ENCODE results near the gene PKNOX2.

Gene PKNOX2

GRCh38 chr11:125245299-125245698, 80.7 kb downstream of the PKNOX2 start:
- no peaks in the 10 kb centered on the region for H3K27me3 ChIP-seq (ENCODE audit: insufficient read depth, poor library complexity, severe bottlenecking)
- H3K27ac ChIP-seq (replicated peaks) = no peak overlapping the region
- no peak for DNase-seq (ENCODE audit: low read depth in 1 of 2, low spot score in 1 of 2)
- TF ChIP-seq REST (IDR thresholded peaks at IDR 0.05; ENCODE audit: insufficient replicate concordance, low read depth) (no peak), GABPA (IDR thresholded peaks at IDR 0.05; ENCODE audit: low read depth) (no peak), CTCF (IDR thresholded peaks at IDR 0.05; ENCODE audit: insufficient read depth, low read length) (no peak), SPI1 (IDR thresholded peaks at IDR 0.05; ENCODE audit: borderline replicate concordance, low read depth) (no peak), POLR2AphosphoS5 (IDR thresholded peaks at IDR 0.05; ENCODE audit: low read depth) (no peak)
- no peak overlapping the region for H3K4me3 ChIP-seq (replicated peaks; ENCODE audit: insufficient read depth, low read length)

GRCh38 chr11:125247431-125247830, 82.9 kb downstream of the PKNOX2 start:
- no peak for TF ChIP-seq CTCF (IDR thresholded peaks at IDR 0.05; ENCODE audit: insufficient read depth, low read length)
- TF ChIP-seq GABPA (IDR thresholded peaks at IDR 0.05; ENCODE audit: low read depth) = no peak
- TF ChIP-seq POLR2AphosphoS5 (IDR thresholded peaks at IDR 0.05; ENCODE audit: low read depth) = no peak
- Histone ChIP-seq H3K27me3 (ENCODE audit: insufficient read depth, poor library complexity, severe bottlenecking) (no peaks in the 10 kb centered on the region), H3K4me3 (replicated peaks; ENCODE audit: insufficient read depth, low read length) (no peak overlapping the region), H3K27ac (replicated peaks) (no peak overlapping the region)
- no peak for DNase-seq (ENCODE audit: low read depth in 1 of 2, low spot score in 1 of 2)

- H3K27me3 ChIP-seq (ENCODE audit: insufficient read depth, poor library complexity, severe bottlenecking) = no peaks in the 10 kb centered on the region
- no peak for TF ChIP-seq POLR2AphosphoS5 (IDR thresholded peaks at IDR 0.05; ENCODE audit: low read depth)
- no peak for TF ChIP-seq GABPA (IDR thresholded peaks at IDR 0.05; ENCODE audit: low read depth)
- TF ChIP-seq SPI1 (IDR thresholded peaks at IDR 0.05; ENCODE audit: borderline replicate concordance, low read depth) = no peak
- TF ChIP-seq CTCF (IDR thresholded peaks at IDR 0.05; ENCODE audit: insufficient read depth, low read length) = no peak
- TF ChIP-seq REST (IDR thresholded peaks at IDR 0.05; ENCODE audit: insufficient replicate concordance, low read depth) = no peak
- DNase-seq (ENCODE audit: low read depth in 1 of 2, low spot score in 1 of 2) = no peak
These were observed 86.0 kb downstream of the PKNOX2 start for GRCh38 chr11:125250318-125251213.

More at GRCh38 chr11:125250318-125251213, 86.0 kb downstream of the PKNOX2 start:
- H3K4me3 ChIP-seq (replicated peaks; ENCODE audit: insufficient read depth, low read length) = no peak overlapping the region
- no peak overlapping the region for H3K27ac ChIP-seq (replicated peaks)
